Endodermal cell (in vitro differentiated cells): ENCODE results near the gene DDX20. TPM values are rescaled to one million over a fixed set of nuclear protein-coding genes. Genes with fewer than 3 reads are reported as not detected.

ENCODE experiments used
- DNase-seq: peaks from one replicate; pipeline ENCODE4 v3.0.0-alpha.2; 2017
- H3K27ac ChIP-seq: 2 replicates; pipeline ENCODE4 v1.5.1; 2013; ENCODE audit warnings: mild to moderate bottlenecking, low read depth, low read length, moderate library complexity
- H3K27me3 ChIP-seq: 2 replicates; pipeline ENCODE4 v1.6.1; 2013; ENCODE audit warnings: mild to moderate bottlenecking, low read length, moderate library complexity; ENCODE audit not compliant: insufficient read depth, control insufficient read depth, poor library complexity, severe bottlenecking
- H3K36me3 ChIP-seq: 2 replicates; pipeline ENCODE4 v1.7.0; 2013; ENCODE audit warnings: mild to moderate bottlenecking, low read length, moderate library complexity; ENCODE audit not compliant: control insufficient read depth, insufficient read depth
- H3K4me1 ChIP-seq: one replicate; pipeline ENCODE4 v1.7.0; 2013; ENCODE audit warnings: low read length; ENCODE audit not compliant: control insufficient read depth, insufficient read depth
- H3K4me3 ChIP-seq: 2 replicates; pipeline ENCODE4 v1.5.1; 2013; ENCODE audit warnings: mild to moderate bottlenecking, low read length, moderate library complexity
- H3K9ac ChIP-seq: 2 replicates; pipeline ENCODE4 v1.6.1; 2013; ENCODE audit warnings: mild to moderate bottlenecking, low read length, moderate library complexity; ENCODE audit not compliant: poor library complexity, severe bottlenecking; ENCODE audit errors: extremely low read depth
- H3K9me3 ChIP-seq: 2 replicates; pipeline ENCODE4 v1.6.1; 2013; ENCODE audit warnings: mild to moderate bottlenecking, low read length, moderate library complexity; ENCODE audit not compliant: control insufficient read depth
- H3K27ac Mint-ChIP-seq: 2 replicates; pipeline ENCODE4 v1.8.0; 2020; ENCODE audit warnings: mixed read lengths
- H3K27me3 Mint-ChIP-seq: 2 replicates; pipeline ENCODE4 v1.8.0; 2021; ENCODE audit warnings: mild to moderate bottlenecking, mixed read lengths; ENCODE audit not compliant: insufficient read depth
- H3K36me3 Mint-ChIP-seq: 2 replicates; pipeline ENCODE4 v1.8.0; 2020; ENCODE audit warnings: low read depth, mixed read lengths
- H3K4me1 Mint-ChIP-seq: 2 replicates; pipeline ENCODE4 v1.8.0; 2020; ENCODE audit warnings: mixed read lengths
- H3K4me3 Mint-ChIP-seq: 2 replicates; pipeline ENCODE4 v1.8.0; 2020; ENCODE audit warnings: mild to moderate bottlenecking, moderate library complexity, mixed read lengths
- H3K9me3 Mint-ChIP-seq: 2 replicates; pipeline ENCODE4 v1.8.0; 2020; ENCODE audit warnings: mild to moderate bottlenecking, mixed read lengths
- CTCF ChIP-seq: fragments of 200-600 bp; sonication (generic); conservative IDR thresholded peaks from 2 replicates; pipeline ENCODE4 v1.5.0; 2021; ENCODE audit warnings: antibody characterized with exemption, mild to moderate bottlenecking
- WGBS, 2 experiments: methylation state at CpG; one replicate each; pipeline versions ENCODE4 v1.1.5 to v1.1.7; 2013; ENCODE audit warnings: missing lambda C conversion rate in 2 of 2, mixed read lengths in 1 of 2; ENCODE audit not compliant: insufficient coverage in 1 of 2, insufficient read length in 1 of 2; 5-methylcytosine and 5-hydroxymethylcytosine counted together
- total RNA-seq, 2 donors: library from RNA; stranded (reverse); fragmentation: NEBNext Ultra II Directional in 1 of 2; extraction: Animal tissue kit (Norgen Biotek cat#: 25700) in 1 of 2; gene quantifications; 2 replicates in 1 of 2; 3 replicates in 1 of 2; pipeline ENCODE4 v1.2.1, GENCODE V29; 2021

The DDX20 gene
- total RNA-seq, 2 donors from 2014 or later, result 19.4 to 19.8 TPM

GRCh38 chr1:111720274-111720976, 35.3 kb upstream of the DDX20 start:
- Histone ChIP-seq H3K27ac (no peak overlapping the region), H3K27me3 (no peaks in the 10 kb centered on the region), H3K4me1 (peaks cover 4% of the 10 kb centered on the region), H3K4me3 (no peak overlapping the region), H3K9ac (no peak overlapping the region), H3K9me3 (no peaks in the 10 kb centered on the region), H3K36me3 (no peaks in the 10 kb centered on the region)
- Mint-ChIP-seq H3K4me1 (peaks cover 22% of the 10 kb centered on the region), H3K9me3 (no peaks in the 10 kb centered on the region), H3K4me3 (no peak overlapping the region), H3K27ac (no peak overlapping the region), H3K36me3 (peaks cover 3% of the 10 kb centered on the region), H3K27me3 (no peaks in the 10 kb centered on the region)
- TF ChIP-seq CTCF, result no peak
- 85 to 87% methylated on average over 6 to 7 of the region's 7 CpGs for WGBS, 2 experiments
- DNase-seq, result no peak

GRCh38 chr1:111720977-111721786, 34.5 kb upstream of the DDX20 start:
- Mint-ChIP-seq H3K27me3 (no peaks in the 10 kb centered on the region), H3K9me3 (no peaks in the 10 kb centered on the region), H3K4me3 (no peak overlapping the region), H3K36me3 (peaks cover 3% of the 10 kb centered on the region), H3K27ac (peak overlapping the region; percentile 31), H3K4me1 (peaks cover 21% of the 10 kb centered on the region)
- TF ChIP-seq CTCF, result no peak
- H3K27me3 ChIP-seq, result no peaks in the 10 kb centered on the region
- H3K4me1 ChIP-seq, result peaks cover 5% of the 10 kb centered on the region
- 81 to 89% methylated on average over 6 to 10 of the region's 10 CpGs for WGBS, 2 experiments
- no peak overlapping the region for H3K9ac ChIP-seq
- no peaks in the 10 kb centered on the region for H3K36me3 ChIP-seq
- no peaks in the 10 kb centered on the region for H3K9me3 ChIP-seq
- no peak overlapping the region for H3K4me3 ChIP-seq
- peak; percentile 37 for DNase-seq
- H3K27ac ChIP-seq, result no peak overlapping the region

- Mint-ChIP-seq H3K27ac (no peak overlapping the region), H3K4me3 (no peak overlapping the region), H3K36me3 (no peaks in the 10 kb centered on the region), H3K4me1 (peaks cover 13% of the 10 kb centered on the region), H3K27me3 (no peaks in the 10 kb centered on the region), H3K9me3 (no peaks in the 10 kb centered on the region)
- H3K36me3 ChIP-seq, result no peaks in the 10 kb centered on the region
- TF ChIP-seq CTCF, result no peak
- no peak overlapping the region for H3K27ac ChIP-seq
- H3K9me3 ChIP-seq, result no peaks in the 10 kb centered on the region
- H3K4me1 ChIP-seq, result peaks cover 5% of the 10 kb centered on the region
- H3K27me3 ChIP-seq, result no peaks in the 10 kb centered on the region
- 85 to 90% methylated on average over 5 to 7 of the region's 7 CpGs for WGBS, 2 experiments
- no peak overlapping the region for H3K4me3 ChIP-seq
- H3K9ac ChIP-seq, result no peak overlapping the region
- DNase-seq, result peak; percentile 38
Measured at GRCh38 chr1:111723091-111723806, 32.5 kb upstream of the DDX20 start.
